Mesenchymal stem cell (in vitro differentiated cells and primary cell): ENCODE results near the gene INSYN2B.
"Not testable (repeated sequence)": the region's sequence is repeated elsewhere in the genome, so short reads cannot be mapped to it uniquely, and the experiment has no call there.

Experiments used
- DNase-seq: peaks from one replicate; pipeline ENCODE4 v3.0.0-alpha.2; 2013
- H2AFZ ChIP-seq: one replicate; pipeline ENCODE4 v1.6.1; 2013; ENCODE audit warnings: low read depth, mild to moderate bottlenecking, control low read depth, inconsistent platforms, low read length, moderate library complexity
- H2AK5ac ChIP-seq: 2 replicates; pipeline ENCODE4 v1.6.1; 2013; ENCODE audit warnings: low read length, moderate library complexity, mild to moderate bottlenecking, inconsistent platforms; ENCODE audit not compliant: severe bottlenecking
- H2BK120ac ChIP-seq: one replicate; pipeline ENCODE4 v1.6.1; 2013; ENCODE audit warnings: low read depth, mild to moderate bottlenecking, inconsistent platforms, low read length, moderate library complexity
- H2BK12ac ChIP-seq, 2 experiments: one replicate each; pipeline ENCODE4 v1.6.1; 2013; ENCODE audit warnings: inconsistent platforms in 2 of 2, low read length in 2 of 2, mild to moderate bottlenecking in 2 of 2, moderate library complexity in 2 of 2, control low read depth in 1 of 2
- H2BK15ac ChIP-seq: one replicate; pipeline ENCODE4 v1.6.1; 2013; ENCODE audit warnings: mild to moderate bottlenecking, low read depth, inconsistent platforms; ENCODE audit not compliant: poor library complexity, severe bottlenecking
- H2BK5ac ChIP-seq: 2 replicates; pipeline ENCODE4 v1.6.1; 2013; ENCODE audit warnings: low read depth, mild to moderate bottlenecking, low read length, control low read depth, inconsistent platforms; ENCODE audit not compliant: poor library complexity, severe bottlenecking
- H3K14ac ChIP-seq, 2 experiments: one replicate each; pipeline ENCODE4 v1.6.1; 2013; ENCODE audit warnings: inconsistent platforms in 2 of 2, low read length in 2 of 2, control low read depth in 1 of 2, mild to moderate bottlenecking in 1 of 2, moderate library complexity in 1 of 2
- H3K18ac ChIP-seq, 2 experiments: one replicate each; pipeline ENCODE4 v1.6.1; 2013; ENCODE audit warnings: inconsistent platforms in 2 of 2, low read length in 2 of 2, control low read depth in 1 of 2, low read depth in 1 of 2, mild to moderate bottlenecking in 1 of 2
- H3K23ac ChIP-seq, 2 experiments: one replicate each; pipeline ENCODE4 v1.6.1; 2013; ENCODE audit warnings: inconsistent platforms in 2 of 2, low read length in 2 of 2, mild to moderate bottlenecking in 2 of 2, moderate library complexity in 2 of 2, control low read depth in 1 of 2
- H3K27ac ChIP-seq: 2 replicates; pipeline ENCODE4 v1.5.1; 2013; ENCODE audit warnings: mild to moderate bottlenecking, moderate library complexity, low read length, control low read depth, inconsistent platforms; ENCODE audit not compliant: poor library complexity, severe bottlenecking
- H3K27me3 ChIP-seq, 2 experiments: 2 replicates each; pipeline versions ENCODE4 v1.6.1 to v1.7.0; 2013; ENCODE audit warnings: low read length in 2 of 2, mild to moderate bottlenecking in 2 of 2, moderate library complexity in 2 of 2, control low read depth in 1 of 2, inconsistent platforms in 1 of 2; ENCODE audit not compliant: control insufficient read depth in 1 of 2, insufficient read depth in 1 of 2
- H3K36me3 ChIP-seq, 2 experiments: 2 replicates each; pipeline versions ENCODE4 v1.6.1 to v1.7.0; 2013; ENCODE audit warnings: low read length in 2 of 2, control low read depth in 1 of 2, inconsistent platforms in 1 of 2, low read depth in 1 of 2, mild to moderate bottlenecking in 1 of 2; ENCODE audit not compliant: insufficient read depth in 2 of 2, control insufficient read depth in 1 of 2
- H3K4ac ChIP-seq, 2 experiments: one replicate each; pipeline ENCODE4 v1.6.1; 2013; ENCODE audit warnings: inconsistent platforms in 2 of 2, low read length in 2 of 2, mild to moderate bottlenecking in 2 of 2, moderate library complexity in 2 of 2, control low read depth in 1 of 2, low read depth in 1 of 2
- H3K4me1 ChIP-seq: 2 replicates; pipeline ENCODE4 v1.6.1; 2013; ENCODE audit warnings: low read depth, low read length, control low read depth; ENCODE audit not compliant: control insufficient read depth, insufficient read depth
- H3K4me2 ChIP-seq: 2 replicates; pipeline ENCODE4 v1.6.1; 2013; ENCODE audit warnings: low read length, mild to moderate bottlenecking, inconsistent platforms; ENCODE audit not compliant: poor library complexity, severe bottlenecking
- H3K4me3 ChIP-seq, 2 experiments: 2 replicates each; pipeline versions ENCODE4 v1.5.1 to v1.7.0; 2013; ENCODE audit warnings: low read length in 2 of 2, mild to moderate bottlenecking in 2 of 2, control low read depth in 1 of 2, low read depth in 1 of 2; ENCODE audit not compliant: insufficient read depth in 1 of 2
- H3K79me1 ChIP-seq: replicated peaks from 2 replicates; pipeline ENCODE4 v1.6.1; 2013; ENCODE audit warnings: mild to moderate bottlenecking, control low read depth, low read length, inconsistent platforms; ENCODE audit not compliant: poor library complexity, severe bottlenecking
- H3K9ac ChIP-seq: 2 replicates; pipeline ENCODE4 v1.7.0; 2013; ENCODE audit warnings: mild to moderate bottlenecking, low read length, moderate library complexity
- H3K9me3 ChIP-seq: 2 replicates; pipeline ENCODE4 v1.7.0; 2013; ENCODE audit warnings: mild to moderate bottlenecking, low read length; ENCODE audit not compliant: control insufficient read depth
- H4K8ac ChIP-seq: one replicate; pipeline ENCODE4 v1.6.1; 2013; ENCODE audit warnings: inconsistent platforms, mild to moderate bottlenecking, low read length, moderate library complexity
- H4K91ac ChIP-seq: one replicate; pipeline ENCODE4 v1.6.1; 2013; ENCODE audit warnings: mild to moderate bottlenecking, low read length, inconsistent platforms
- WGBS: methylation state at CpG from one replicate; pipeline ENCODE4 v1.1.7; 2013; ENCODE audit warnings: mixed read lengths; 5-methylcytosine and 5-hydroxymethylcytosine counted together

The INSYN2B gene

GRCh38 chr5:169953196-169953595 lies 27.1 kb downstream of the INSYN2B start:
- not testable (repeated sequence) for H3K9ac ChIP-seq, H2AK5ac ChIP-seq, H2BK12ac ChIP-seq, H3K27me3 ChIP-seq, H3K4me2 ChIP-seq, H3K27ac ChIP-seq, H2BK120ac ChIP-seq, H3K9me3 ChIP-seq, H2BK5ac ChIP-seq, H3K4me3 ChIP-seq, H3K14ac ChIP-seq, H3K36me3 ChIP-seq, H2AFZ ChIP-seq, H2BK15ac ChIP-seq, H4K8ac ChIP-seq, H3K79me1 ChIP-seq, H3K4ac ChIP-seq, H4K91ac ChIP-seq, H3K18ac ChIP-seq, H3K4me1 ChIP-seq, H3K23ac ChIP-seq
- 90% methylated on average over 2 of the region's 4 CpGs for WGBS
- peak; percentile 50 for DNase-seq

- Histone ChIP-seq H4K8ac (no peak overlapping the region), H3K4me1 (peaks cover 8% of the 10 kb centered on the region), H3K14ac (no peak overlapping the region), H4K91ac (no peak overlapping the region), H3K27me3 (no peaks in the 10 kb centered on the region), H3K79me1 (peaks cover 7% of the 10 kb centered on the region), H2BK15ac (no peak overlapping the region), H2AK5ac (no peak overlapping the region), H3K18ac (no peak overlapping the region), H3K36me3 (peaks cover 0 to 16% of the 10 kb centered on the region in 2 experiments), H2AFZ (no peak overlapping the region), H3K23ac (no peak overlapping the region), H2BK12ac (no peak overlapping the region), H3K4me2 (no peak overlapping the region), H3K9me3 (no peaks in the 10 kb centered on the region), H2BK5ac (no peak overlapping the region), H3K27ac (no peak overlapping the region), H3K4ac (no peak overlapping the region), H3K9ac (no peak overlapping the region), H3K4me3 (no peak overlapping the region), H2BK120ac (no peak overlapping the region)
- no peak for DNase-seq
- 93% methylated on average over 1 of the region's 2 CpGs for WGBS
These were observed 30.0 kb downstream of the INSYN2B start for GRCh38 chr5:169950333-169950732.

GRCh38 chr5:169946743-169947295 lies 33.5 kb downstream of the INSYN2B start:
- Histone ChIP-seq H2AK5ac (no peak overlapping the region), H3K4ac (peak overlapping the region in 1 of 2 experiments; percentile 24), H2BK15ac (no peak overlapping the region), H3K9ac (peak overlapping the region; percentile 82), H2AFZ (no peak overlapping the region), H3K4me1 (peaks cover 8% of the 10 kb centered on the region), H3K4me3 (peak overlapping the region in 1 of 2 experiments; percentile 16), H4K91ac (peak overlapping the region; percentile 34), H2BK12ac (peak overlapping the region; percentile 51 to 85), H2BK5ac (no peak overlapping the region), H3K27me3 (no peaks in the 10 kb centered on the region), H2BK120ac (no peak overlapping the region), H3K18ac (peak overlapping the region; percentile 40 to 58), H3K36me3 (peaks cover 0 to 16% of the 10 kb centered on the region in 2 experiments), H4K8ac (no peak overlapping the region), H3K4me2 (no peak overlapping the region), H3K14ac (no peak overlapping the region), H3K23ac (no peak overlapping the region), H3K79me1 (peaks cover 22% of the 10 kb centered on the region), H3K27ac (no peak overlapping the region), H3K9me3 (no peaks in the 10 kb centered on the region)
- WGBS, result 93% methylated on average over 5 of the region's 5 CpGs
- no peak for DNase-seq

- WGBS, result 41% methylated on average over 3 of the region's 3 CpGs
These were observed 34.4 kb downstream of the INSYN2B start for GRCh38 chr5:169945831-169946261.

More at GRCh38 chr5:169945831-169946261, 34.4 kb downstream of the INSYN2B start:
- peak overlapping the region; percentile 32 for H3K27ac ChIP-seq
- peak overlapping the region; percentile 67 for H2AFZ ChIP-seq
- peak overlapping the region; percentile 82 for H3K9ac ChIP-seq
- H3K18ac ChIP-seq, result peak overlapping the region; percentile 40 to 58
- no peak overlapping the region for H3K23ac ChIP-seq
- H2BK15ac ChIP-seq, result peak overlapping the region; percentile 90
- no peak overlapping the region for H2BK5ac ChIP-seq
- H2AK5ac ChIP-seq, result no peak overlapping the region
- peak overlapping the region; percentile 93 for H4K8ac ChIP-seq
- peak overlapping the region in 1 of 2 experiments; percentile 64 for H2BK12ac ChIP-seq
- no peak overlapping the region for H2BK120ac ChIP-seq
- peak overlapping the region; percentile 78 for H4K91ac ChIP-seq
- H3K4me2 ChIP-seq, result no peak overlapping the region
- H3K27me3 ChIP-seq, result no peaks in the 10 kb centered on the region
- peaks cover 22% of the 10 kb centered on the region for H3K79me1 ChIP-seq
- DNase-seq, result peak; percentile 94
- H3K36me3 ChIP-seq, result peaks cover 0 to 16% of the 10 kb centered on the region in 2 experiments
- H3K4me1 ChIP-seq, result peaks cover 8% of the 10 kb centered on the region
- peak overlapping the region; percentile 24 to 47 for H3K4ac ChIP-seq
- H3K4me3 ChIP-seq, result peak overlapping the region in 1 of 2 experiments; percentile 41
- H3K9me3 ChIP-seq, result no peaks in the 10 kb centered on the region
- H3K14ac ChIP-seq, result no peak overlapping the region
